Caco-2 (cell line): Measurements from ENCODE around the gene KLHDC9. TPM values are rescaled to one million over a fixed set of nuclear protein-coding genes. Genes with fewer than 3 reads are reported as not detected.
"Not testable (repeated sequence)": the region's sequence is repeated elsewhere in the genome, so short reads cannot be mapped to it uniquely, and the experiment has no call there.

Source experiments
- BruUV-seq: library from RNA; stranded (reverse); fragments of 400-500 nt; replicated peaks from 2 replicates; lab custom pipeline; 2021; lab: Mats Ljungman, UMichigan
- CTCF ChIA-PET: fragments of 300-600 bp; sonication (Branson Sonifier 250); formaldehyde crosslinking; loops from one replicate; lab custom pipeline; 2022; ENCODE audit warnings: antibody characterized with exemption; lab: Charles Lee
- POLR2A ChIA-PET: fragments of 300-600 bp; sonication (Branson Sonifier 250); formaldehyde crosslinking; loops from one replicate; lab custom pipeline; 2022; ENCODE audit warnings: antibody characterized with exemption; lab: Charles Lee
- DNase-seq, 2 experiments: peaks; one replicate each; pipeline versions ENCODE4 v3.0.0 to v3.0.0-alpha.2; 2020 to 2022
- H3K27me3 ChIP-seq: replicated peaks from 2 replicates; pipeline ENCODE4 v1.6.0; 2011; ENCODE audit warnings: low read length; ENCODE audit not compliant: control insufficient read depth, insufficient read depth
- H3K36me3 ChIP-seq: 2 replicates; pipeline ENCODE4 v1.5.1; 2011; ENCODE audit warnings: low read length; ENCODE audit not compliant: control insufficient read depth, insufficient read depth
- H3K4me1 ChIP-seq: fragments of 250-450 bp; sonication (Bioruptor Pico); 2 replicates; pipeline ENCODE4 v1.5.1; 2020; ENCODE audit warnings: mild to moderate bottlenecking
- H3K4me3 ChIP-seq: 2 replicates; pipeline ENCODE4 v1.5.1; 2011; ENCODE audit warnings: low read depth, mild to moderate bottlenecking, control low read depth, low read length
- H3K9me3 ChIP-seq: fragments of 250-450 bp; sonication (Bioruptor Pico); 2 replicates; pipeline ENCODE4 v1.5.1; 2020; ENCODE audit warnings: mild to moderate bottlenecking, moderate library complexity
- H3K27ac Mint-ChIP-seq: one replicate; pipeline ENCODE4 v1.8.0; 2022; ENCODE audit warnings: mixed read lengths; ENCODE audit not compliant: unreplicated experiment
- H3K27me3 Mint-ChIP-seq: one replicate; pipeline ENCODE4 v1.8.0; 2022; ENCODE audit warnings: mixed read lengths; ENCODE audit not compliant: insufficient read depth, unreplicated experiment
- H3K36me3 Mint-ChIP-seq: one replicate; pipeline ENCODE4 v1.8.0; 2022; ENCODE audit warnings: mild to moderate bottlenecking, mixed read lengths; ENCODE audit not compliant: insufficient read depth, unreplicated experiment
- H3K4me1 Mint-ChIP-seq: one replicate; pipeline ENCODE4 v1.8.0; 2022; ENCODE audit warnings: low read depth, mixed read lengths; ENCODE audit not compliant: unreplicated experiment
- H3K4me3 Mint-ChIP-seq: one replicate; pipeline ENCODE4 v1.8.0; 2022; ENCODE audit warnings: mild to moderate bottlenecking, moderate library complexity, mixed read lengths; ENCODE audit not compliant: unreplicated experiment
- H3K9me3 Mint-ChIP-seq: one replicate; pipeline ENCODE4 v1.8.0; 2022; ENCODE audit warnings: mixed read lengths; ENCODE audit not compliant: unreplicated experiment
- CTCF ChIP-seq, 2 experiments: fragments of 200-600 bp in 1 of 2; IDR thresholded peaks; 1 replicate in 1 of 2; 2 replicates in 1 of 2; pipeline versions ENCODE4 v1.5.1 to v1.8.0; 2011 to 2022; ENCODE audit warnings: antibody characterized with exemption in 1 of 2, control low read depth in 1 of 2, inconsistent platforms in 1 of 2, low read depth in 1 of 2, low read length in 1 of 2, mild to moderate bottlenecking in 1 of 2, moderate library complexity in 1 of 2; ENCODE audit not compliant: insufficient read depth in 1 of 2, severe bottlenecking in 1 of 2, unreplicated experiment in 1 of 2
- intact Hi-C: fragments of 100-400 bp; cut with micrococcal nuclease; formaldehyde crosslinking; loops from one replicate; pipeline ENCODE4 v1.10.0; 2022; ENCODE audit not compliant: unreplicated experiment
- total RNA-seq: library from RNA; stranded (reverse); gene quantifications from 2 replicates; pipeline ENCODE4 v1.2.3, GENCODE V29; 2022

Gene KLHDC9
- total RNA-seq, 1 experiment from 2014 or later, result 2.0 TPM

GRCh38 chr1:161113915-161114314 is 15.8 kb downstream of the KLHDC9 start:
- ChIA-PET CTCF (no interaction called here), POLR2A (no interaction called here)
- Mint-ChIP-seq H3K4me3 (no peak overlapping the region), H3K36me3 (peaks cover 35% of the 10 kb centered on the region), H3K27me3 (no peaks in the 10 kb centered on the region), H3K4me1 (peaks cover under 1% of the 10 kb centered on the region), H3K9me3 (no peaks in the 10 kb centered on the region), H3K27ac (no peak overlapping the region)
- Histone ChIP-seq H3K27me3 (no peaks in the 10 kb centered on the region), H3K4me3 (no peak overlapping the region), H3K9me3 (no peaks in the 10 kb centered on the region), H3K36me3 (0 out of 2 replicates have a peak, but pooled peaks cover 1% of the 10 kb centered on the region), H3K4me1 (peaks cover 2% of the 10 kb centered on the region; the same call in 1 of the 2 replicates)
- no peak for TF ChIP-seq CTCF (IDR thresholded peaks at IDR 0.05; ENCODE audit: insufficient read depth in 1 of 2, low read depth in 1 of 2, low read length in 1 of 2, severe bottlenecking in 1 of 2, unreplicated experiment in 1 of 2)
- no TSS peak for BruUV-seq
- no peak for DNase-seq
- intact Hi-C loops, result no loop called here

GRCh38 chr1:161114556-161114955 is 16.4 kb downstream of the KLHDC9 start:
- no peak for DNase-seq
- no peak overlapping the region for H3K4me3 ChIP-seq
- H3K27ac Mint-ChIP-seq, result no peak overlapping the region
- CTCF ChIA-PET, result no interaction called here
- POLR2A ChIA-PET, result no interaction called here
- no peaks in the 10 kb centered on the region for H3K27me3 ChIP-seq
- H3K27me3 Mint-ChIP-seq, result no peaks in the 10 kb centered on the region
- H3K36me3 ChIP-seq, result 0 out of 2 replicates have a peak, but pooled peaks cover 1% of the 10 kb centered on the region
- H3K4me3 Mint-ChIP-seq, result no peak overlapping the region
- intact Hi-C loops, result no loop called here
- H3K4me1 Mint-ChIP-seq, result peaks cover 7% of the 10 kb centered on the region
- no peaks in the 10 kb centered on the region for H3K9me3 ChIP-seq
- H3K9me3 Mint-ChIP-seq, result no peaks in the 10 kb centered on the region
- no TSS peak for BruUV-seq
- H3K36me3 Mint-ChIP-seq, result peaks cover 40% of the 10 kb centered on the region
- H3K4me1 ChIP-seq, result peaks cover 9% of the 10 kb centered on the region
- TF ChIP-seq CTCF (IDR thresholded peaks at IDR 0.05; ENCODE audit: insufficient read depth in 1 of 2, low read depth in 1 of 2, low read length in 1 of 2, severe bottlenecking in 1 of 2, unreplicated experiment in 1 of 2), result no peak

- intact Hi-C loops, result loop anchor here (5.0 kb wide), 1 partner anchor 62 kb away; the partner anchor contains the start of gene B4GALT3
- H3K36me3 Mint-ChIP-seq, result peaks cover 45% of the 10 kb centered on the region
- no peaks in the 10 kb centered on the region for H3K27me3 Mint-ChIP-seq
- TF ChIP-seq CTCF (IDR thresholded peaks at IDR 0.05; ENCODE audit: insufficient read depth in 1 of 2, low read depth in 1 of 2, low read length in 1 of 2, severe bottlenecking in 1 of 2, unreplicated experiment in 1 of 2), result no peak
- H3K9me3 ChIP-seq, result no peaks in the 10 kb centered on the region
- H3K4me3 ChIP-seq, result no peak overlapping the region
- H3K9me3 Mint-ChIP-seq, result no peaks in the 10 kb centered on the region
- peaks cover 15% of the 10 kb centered on the region for H3K4me1 ChIP-seq
- H3K36me3 ChIP-seq, result peaks cover 1% of the 10 kb centered on the region; the same call in 1 of the 2 replicates
- H3K27me3 ChIP-seq, result no peaks in the 10 kb centered on the region
- H3K4me1 Mint-ChIP-seq, result peaks cover 13% of the 10 kb centered on the region
- no peak for DNase-seq
- no TSS peak for BruUV-seq
- CTCF ChIA-PET, result no interaction called here
- POLR2A ChIA-PET, result no interaction called here
- no peak overlapping the region for H3K4me3 Mint-ChIP-seq
- no peak overlapping the region for H3K27ac Mint-ChIP-seq
Observed at GRCh38 chr1:161115132-161115711, 17.1 kb downstream of the KLHDC9 start.

GRCh38 chr1:161115961-161116360 is 17.8 kb downstream of the KLHDC9 start:
- CTCF ChIA-PET, H3K4me3 ChIP-seq, POLR2A ChIA-PET, H3K36me3 ChIP-seq, BruUV-seq, H3K27ac Mint-ChIP-seq, H3K9me3 Mint-ChIP-seq, H3K27me3 ChIP-seq, H3K9me3 ChIP-seq, DNase-seq, H3K4me3 Mint-ChIP-seq, H3K27me3 Mint-ChIP-seq: not testable (repeated sequence)
- H3K4me1 ChIP-seq, result peaks cover 17% of the 10 kb centered on the region
- intact Hi-C loops, result loop anchor here (5.0 kb wide), 1 partner anchor 61 kb away; the partner anchor contains the start of gene B4GALT3
- Mint-ChIP-seq H3K4me1 (peaks cover 13% of the 10 kb centered on the region), H3K36me3 (peaks cover 46% of the 10 kb centered on the region)
